Measurements from ENCODE around the gene PIGQ.

Gene PIGQ

DNA sequence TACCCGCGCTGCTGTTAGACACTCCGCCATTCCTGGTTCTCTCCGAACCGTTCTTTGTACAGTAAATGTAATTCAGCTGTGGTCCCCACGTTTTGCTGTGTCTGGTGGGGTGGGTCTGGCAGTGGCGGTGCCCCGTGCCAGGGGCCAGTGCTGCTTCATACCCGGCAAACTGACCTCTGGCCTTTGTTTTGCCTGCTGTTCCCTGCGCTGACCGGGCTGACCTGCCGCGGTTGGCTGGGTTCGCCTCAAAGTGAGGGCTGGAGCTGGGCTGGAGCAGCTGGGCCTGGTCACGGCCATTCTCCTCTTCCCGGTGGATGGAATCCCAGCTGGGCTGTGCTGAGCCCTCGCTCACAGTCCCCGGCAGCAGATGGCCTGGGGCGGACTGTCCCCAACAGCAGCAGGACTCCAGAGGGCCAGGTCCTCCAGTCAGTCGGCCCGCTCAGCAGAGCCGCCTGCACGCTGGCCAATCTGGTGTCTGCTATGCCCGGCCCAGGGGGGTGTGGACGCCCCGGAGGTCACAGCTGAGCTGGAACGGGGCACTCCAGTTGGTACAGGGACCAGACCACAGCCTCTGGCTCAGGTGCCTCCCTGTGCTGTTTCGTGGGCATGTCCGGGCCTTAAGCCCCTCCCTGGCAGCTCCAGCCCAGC lies 59.5 kb downstream of the PIGQ start:
- H3K27ac ChIP-seq (ENCODE audit: insufficient read depth, low read length, poor library complexity, severe bottlenecking) = no peak overlapping the region
- peaks cover 11% of the 10 kb centered on the region for H3K36me3 ChIP-seq (ENCODE audit: control insufficient read depth, insufficient read depth, low read length)
- H3K4me3 ChIP-seq (ENCODE audit: insufficient read depth, low read depth, low read length, poor library complexity, severe bottlenecking) = no peak overlapping the region
- no peak for DNase-seq
- no peaks in the 10 kb centered on the region for H3K9me3 ChIP-seq (ENCODE audit: control insufficient read depth, low read length)
- no peaks in the 10 kb centered on the region for H3K27me3 ChIP-seq (replicated peaks; ENCODE audit: control insufficient read depth, insufficient read depth, low read length, poor library complexity, severe bottlenecking)
- H3K4me1 ChIP-seq (ENCODE audit: control insufficient read depth, insufficient read depth, low read length, poor library complexity, severe bottlenecking) = no peaks in the 10 kb centered on the region

GRCh38 chr16:629833-630248 lies 60.1 kb downstream of the PIGQ start:
- H3K4me1 ChIP-seq (ENCODE audit: control insufficient read depth, insufficient read depth, low read length, poor library complexity, severe bottlenecking) = no peaks in the 10 kb centered on the region
- DNase-seq = no peak
- no peak overlapping the region for H3K27ac ChIP-seq (ENCODE audit: insufficient read depth, low read length, poor library complexity, severe bottlenecking)
- no peaks in the 10 kb centered on the region for H3K27me3 ChIP-seq (replicated peaks; ENCODE audit: control insufficient read depth, insufficient read depth, low read length, poor library complexity, severe bottlenecking)
- no peaks in the 10 kb centered on the region for H3K9me3 ChIP-seq (ENCODE audit: control insufficient read depth, low read length)
- peaks cover 11% of the 10 kb centered on the region for H3K36me3 ChIP-seq (ENCODE audit: control insufficient read depth, insufficient read depth, low read length)
- H3K4me3 ChIP-seq (ENCODE audit: insufficient read depth, low read depth, low read length, poor library complexity, severe bottlenecking) = no peak overlapping the region

GRCh38 chr16:630249-630814 lies 60.6 kb downstream of the PIGQ start:
- H3K4me1 ChIP-seq (ENCODE audit: control insufficient read depth, insufficient read depth, low read length, poor library complexity, severe bottlenecking) = peaks cover 5% of the 10 kb centered on the region
- H3K27ac ChIP-seq (ENCODE audit: insufficient read depth, low read length, poor library complexity, severe bottlenecking) = no peak overlapping the region
- H3K36me3 ChIP-seq (ENCODE audit: control insufficient read depth, insufficient read depth, low read length) = peaks cover 11% of the 10 kb centered on the region
- no peak for DNase-seq
- H3K9me3 ChIP-seq (ENCODE audit: control insufficient read depth, low read length) = no peaks in the 10 kb centered on the region
- H3K27me3 ChIP-seq (replicated peaks; ENCODE audit: control insufficient read depth, insufficient read depth, low read length, poor library complexity, severe bottlenecking) = no peaks in the 10 kb centered on the region
- no peak overlapping the region for H3K4me3 ChIP-seq (ENCODE audit: insufficient read depth, low read depth, low read length, poor library complexity, severe bottlenecking)

- Histone ChIP-seq H3K4me3 (ENCODE audit: insufficient read depth, low read depth, low read length, poor library complexity, severe bottlenecking) (no peak within 1 kb of the TSS), H3K9me3 (ENCODE audit: control insufficient read depth, low read length) (no peaks in the 10 kb centered on the region), H3K36me3 (ENCODE audit: control insufficient read depth, insufficient read depth, low read length) (peaks cover 11% of the 10 kb centered on the region), H3K27ac (ENCODE audit: insufficient read depth, low read length, poor library complexity, severe bottlenecking) (no peak within 1 kb of the TSS), H3K4me1 (ENCODE audit: control insufficient read depth, insufficient read depth, low read length, poor library complexity, severe bottlenecking) (peaks cover 11% of the 10 kb centered on the region), H3K27me3 (replicated peaks; ENCODE audit: control insufficient read depth, insufficient read depth, low read length, poor library complexity, severe bottlenecking) (no peaks in the 10 kb centered on the region)
- DNase-seq = no peak
Measured at GRCh38 chr16:630815-631405, 61.1 kb downstream of the PIGQ start, which contains the start of gene WFIKKN1. Gene WFIKKN1, plus strand, starts transcription at chr16:630985. Its CDS starts 269 bp downstream, at chr16:631254.

DNA sequence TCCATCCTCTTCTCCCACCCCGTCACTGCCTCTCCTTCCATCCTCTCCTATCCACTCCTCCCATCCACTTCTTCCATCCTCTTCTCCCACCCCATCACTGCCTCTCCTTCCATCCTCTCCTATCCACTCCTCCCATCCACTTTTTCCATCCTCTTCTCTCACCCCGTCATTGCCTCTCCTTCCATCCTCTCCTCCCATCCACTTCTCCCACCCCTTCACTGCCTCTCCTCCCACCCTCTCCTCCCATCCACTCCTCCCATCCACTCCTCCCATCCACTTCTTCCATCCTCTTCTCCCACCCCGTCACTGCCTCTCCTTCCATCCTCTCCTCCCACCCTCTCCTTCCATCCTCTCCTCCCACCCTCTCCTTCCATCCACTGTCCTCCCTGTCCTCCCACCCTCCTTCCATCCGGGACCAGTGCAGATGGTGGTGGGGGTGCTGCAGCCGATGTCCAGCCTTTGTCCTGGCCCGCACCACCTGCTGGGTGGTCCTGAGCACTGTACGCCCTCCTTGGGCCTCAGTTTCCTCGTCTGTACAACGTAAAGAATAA lies 62.1 kb downstream of the PIGQ start:
- no peaks in the 10 kb centered on the region for H3K27me3 ChIP-seq (replicated peaks; ENCODE audit: control insufficient read depth, insufficient read depth, low read length, poor library complexity, severe bottlenecking)

GRCh38 chr16:632486-633335 lies 62.9 kb downstream of the PIGQ start:
- no peak for DNase-seq
- no peak overlapping the region for H3K4me3 ChIP-seq (ENCODE audit: insufficient read depth, low read depth, low read length, poor library complexity, severe bottlenecking)
- peaks cover 12% of the 10 kb centered on the region for H3K4me1 ChIP-seq (ENCODE audit: control insufficient read depth, insufficient read depth, low read length, poor library complexity, severe bottlenecking)
- H3K27ac ChIP-seq (ENCODE audit: insufficient read depth, low read length, poor library complexity, severe bottlenecking) = no peak overlapping the region
- peaks cover 4% of the 10 kb centered on the region for H3K36me3 ChIP-seq (ENCODE audit: control insufficient read depth, insufficient read depth, low read length)
- no peaks in the 10 kb centered on the region for H3K27me3 ChIP-seq (replicated peaks; ENCODE audit: control insufficient read depth, insufficient read depth, low read length, poor library complexity, severe bottlenecking)
- H3K9me3 ChIP-seq (ENCODE audit: control insufficient read depth, low read length) = no peaks in the 10 kb centered on the region

More for the DNA sequence above, 62.1 kb downstream of the PIGQ start:
- peaks cover 12% of the 10 kb centered on the region for H3K4me1 ChIP-seq (ENCODE audit: control insufficient read depth, insufficient read depth, low read length, poor library complexity, severe bottlenecking)
- H3K36me3 ChIP-seq (ENCODE audit: control insufficient read depth, insufficient read depth, low read length) = peaks cover 11% of the 10 kb centered on the region
- DNase-seq = no peak
- H3K27ac ChIP-seq (ENCODE audit: insufficient read depth, low read length, poor library complexity, severe bottlenecking) = no peak overlapping the region
- no peak overlapping the region for H3K4me3 ChIP-seq (ENCODE audit: insufficient read depth, low read depth, low read length, poor library complexity, severe bottlenecking)
- no peaks in the 10 kb centered on the region for H3K9me3 ChIP-seq (ENCODE audit: control insufficient read depth, low read length)

- Histone ChIP-seq H3K4me3 (ENCODE audit: insufficient read depth, low read depth, low read length, poor library complexity, severe bottlenecking) (no peak overlapping the region), H3K36me3 (ENCODE audit: control insufficient read depth, insufficient read depth, low read length) (no peaks in the 10 kb centered on the region), H3K4me1 (ENCODE audit: control insufficient read depth, insufficient read depth, low read length, poor library complexity, severe bottlenecking) (peaks cover 12% of the 10 kb centered on the region), H3K27ac (ENCODE audit: insufficient read depth, low read length, poor library complexity, severe bottlenecking) (no peak overlapping the region), H3K9me3 (ENCODE audit: control insufficient read depth, low read length) (no peaks in the 10 kb centered on the region), H3K27me3 (replicated peaks; ENCODE audit: control insufficient read depth, insufficient read depth, low read length, poor library complexity, severe bottlenecking) (no peaks in the 10 kb centered on the region)
- DNase-seq = no peak
Measured at GRCh38 chr16:633336-634050, 63.7 kb downstream of the PIGQ start.

Data from effector memory CD4-positive, alpha-beta T cell (primary cell).